Measurements from ENCODE around the gene NAT16.

DNA sequence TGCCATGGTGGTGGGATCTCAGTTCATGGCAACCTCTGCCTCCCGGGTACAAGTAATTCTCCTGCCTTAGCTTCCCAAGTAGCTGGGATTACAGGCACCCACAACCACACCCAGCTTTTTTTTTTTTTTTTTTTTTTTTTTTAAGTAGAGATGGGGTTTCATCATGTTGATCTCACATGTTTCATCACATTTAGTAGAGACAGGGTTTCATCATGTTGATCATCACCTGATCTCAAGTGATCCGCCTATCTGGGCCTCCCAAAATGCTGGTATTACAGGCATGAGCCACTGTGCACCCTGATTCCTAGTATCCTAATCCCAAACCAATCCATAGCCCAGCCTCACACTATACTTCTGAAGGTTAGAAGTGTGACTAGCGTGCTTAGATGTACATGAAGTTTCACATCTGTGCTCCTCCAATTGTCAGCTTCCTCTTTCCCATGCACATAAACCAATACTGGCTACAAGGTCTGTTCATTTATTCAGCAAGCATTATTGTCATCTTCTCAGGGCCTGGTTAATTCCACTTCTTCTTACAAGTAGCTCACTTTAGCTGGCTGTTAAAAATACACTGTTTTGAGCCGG lies 6.8 kb upstream of the NAT16 start:
- TF ChIP-seq, protein P1, sequence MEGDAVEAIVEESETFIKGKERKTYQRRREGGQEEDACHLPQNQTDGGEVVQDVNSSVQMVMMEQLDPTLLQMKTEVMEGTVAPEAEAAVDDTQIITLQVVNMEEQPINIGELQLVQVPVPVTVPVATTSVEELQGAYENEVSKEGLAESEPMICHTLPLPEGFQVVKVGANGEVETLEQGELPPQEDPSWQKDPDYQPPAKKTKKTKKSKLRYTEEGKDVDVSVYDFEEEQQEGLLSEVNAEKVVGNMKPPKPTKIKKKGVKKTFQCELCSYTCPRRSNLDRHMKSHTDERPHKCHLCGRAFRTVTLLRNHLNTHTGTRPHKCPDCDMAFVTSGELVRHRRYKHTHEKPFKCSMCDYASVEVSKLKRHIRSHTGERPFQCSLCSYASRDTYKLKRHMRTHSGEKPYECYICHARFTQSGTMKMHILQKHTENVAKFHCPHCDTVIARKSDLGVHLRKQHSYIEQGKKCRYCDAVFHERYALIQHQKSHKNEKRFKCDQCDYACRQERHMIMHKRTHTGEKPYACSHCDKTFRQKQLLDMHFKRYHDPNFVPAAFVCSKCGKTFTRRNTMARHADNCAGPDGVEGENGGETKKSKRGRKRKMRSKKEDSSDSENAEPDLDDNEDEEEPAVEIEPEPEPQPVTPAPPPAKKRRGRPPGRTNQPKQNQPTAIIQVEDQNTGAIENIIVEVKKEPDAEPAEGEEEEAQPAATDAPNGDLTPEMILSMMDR (IDR thresholded peaks at IDR 0.05), result no peak
- TF ChIP-seq POLR2AphosphoS5 (IDR thresholded peaks at IDR 0.05), result no peak

Data from gastroesophageal sphincter (tissue), 3 donors.